OCI-LY7 (cell line): Measurements from ENCODE around the gene MMS22L.

Source experiments
- CTCF ChIP-seq: fragments of 200-600 bp; sonication (generic); conservative IDR thresholded peaks from 2 replicates; pipeline ENCODE4 v1.5.1; 2014; ENCODE audit warnings: mild to moderate bottlenecking, antibody characterized with exemption, low read length, moderate library complexity, mixed read lengths
- EZH2phosphoT487 ChIP-seq: fragments of 200-600 bp; sonication (generic); IDR thresholded peaks from 2 replicates; pipeline ENCODE4 v1.6.1; 2018; ENCODE audit warnings: low read depth, borderline replicate concordance, mild to moderate bottlenecking, mixed run types, antibody characterized with exemption, low read length, moderate library complexity, mixed read lengths

- no peak for TF ChIP-seq CTCF
- TF ChIP-seq EZH2phosphoT487, result no peak
These were observed 144.4 kb downstream of the MMS22L start for GRCh38 chr6:97138581-97138980.
